SK-N-MC (cell line): ENCODE measurements around the gene MIP.
"Not testable (repeated sequence)": the region's sequence is repeated elsewhere in the genome, so short reads cannot be mapped to it uniquely, and the experiment has no call there.

Experiments
- EZH2 ChIP-seq: fragments of 200-600 bp; sonication (generic); IDR thresholded peaks from one replicate; pipeline ENCODE4 v1.6.1; 2017; ENCODE audit warnings: antibody characterized with exemption
- FOXP2 ChIP-seq: optimal IDR thresholded peaks from 2 replicates; pipeline ENCODE3; 2011; ENCODE audit warnings: mild to moderate bottlenecking, moderate library complexity; ENCODE audit not compliant: insufficient read depth; ENCODE audit errors: extremely low read length, control extremely low read depth
- POLR2AphosphoS5 ChIP-seq: IDR thresholded peaks from 2 replicates; pipeline ENCODE4 v1.6.1; 2012; ENCODE audit warnings: mild to moderate bottlenecking, low read depth, low read length, borderline replicate concordance

GRCh38 chr12:56496704-56497103, 42.2 kb upstream of the MIP start:
- not testable (repeated sequence) for TF ChIP-seq POLR2AphosphoS5, EZH2, FOXP2
